Activated gamma-delta T cell (primary cell): ENCODE data around the gene VASP.

ENCODE experiments used
- DNase-seq: peaks from one replicate; lab custom pipeline; 2025; lab: John Stamatoyannopoulos, UW

VASP gene

GRCh38 chr19:45473682-45474605 is 33.3 kb upstream of the VASP start:
- peak; percentile 42 for DNase-seq

- DNase-seq, result no peak
Observed at GRCh38 chr19:45474606-45475521, 32.4 kb upstream of the VASP start.

GRCh38 chr19:45475537-45476291 is 31.6 kb upstream of the VASP start:
- DNase-seq, result no peak

- DNase-seq, result no peak
Observed at GRCh38 chr19:45476304-45476703, 31.0 kb upstream of the VASP start.

GRCh38 chr19:45477186-45477585 is 30.1 kb upstream of the VASP start:
- DNase-seq, result no peak

GRCh38 chr19:45477713-45478453 is 29.4 kb upstream of the VASP start:
- DNase-seq, result no peak

- peak; percentile 39 for DNase-seq
Observed at GRCh38 chr19:45478454-45479238, 28.6 kb upstream of the VASP start.

- no peak for DNase-seq
Observed at GRCh38 chr19:45483033-45483432, 24.2 kb upstream of the VASP start.

- DNase-seq, result no peak
Observed at GRCh38 chr19:45484273-45484945, 22.9 kb upstream of the VASP start.

- peak; percentile 90 for DNase-seq
Observed at GRCh38 chr19:45485305-45486077, 21.8 kb upstream of the VASP start.

- DNase-seq, result no peak
Observed at GRCh38 chr19:45488708-45489107, 18.6 kb upstream of the VASP start.

- no peak for DNase-seq
Observed at GRCh38 chr19:45489216-45489855, 17.9 kb upstream of the VASP start.

- no peak for DNase-seq
Observed at GRCh38 chr19:45492137-45492626, 15.1 kb upstream of the VASP start.

- DNase-seq, result no peak
Observed at GRCh38 chr19:45492627-45493470, 14.4 kb upstream of the VASP start.

- DNase-seq, result no peak
Observed at GRCh38 chr19:45494261-45494916, 12.9 kb upstream of the VASP start.

GRCh38 chr19:45495178-45495577 is 12.1 kb upstream of the VASP start:
- no peak for DNase-seq
